ENCODE results near the gene WWOX.

- TF ChIP-seq CTCF (IDR thresholded peaks at IDR 0.05) (no peak), POLR2AphosphoS5 (IDR thresholded peaks at IDR 0.05) (no peak), POLR2A (IDR thresholded peaks at IDR 0.05) (no peak)
Measured at GRCh38 chr16:78310196-78310595, 210.7 kb downstream of the WWOX start.

Data from gastroesophageal sphincter (tissue), 3 donors.